NT2/D1 (cell line): ENCODE measurements around the gene SERINC2.

Experiments
- SUZ12 ChIP-seq: IDR thresholded peaks from 2 replicates; pipeline ENCODE4 v1.6.1; 2011; ENCODE audit not compliant: insufficient read length, insufficient read depth; ENCODE audit errors: extremely low read depth
- ZNF274 ChIP-seq: IDR thresholded peaks from 2 replicates; pipeline ENCODE4 v1.6.1; 2011; ENCODE audit warnings: mild to moderate bottlenecking, low read depth, low read length

DNA sequence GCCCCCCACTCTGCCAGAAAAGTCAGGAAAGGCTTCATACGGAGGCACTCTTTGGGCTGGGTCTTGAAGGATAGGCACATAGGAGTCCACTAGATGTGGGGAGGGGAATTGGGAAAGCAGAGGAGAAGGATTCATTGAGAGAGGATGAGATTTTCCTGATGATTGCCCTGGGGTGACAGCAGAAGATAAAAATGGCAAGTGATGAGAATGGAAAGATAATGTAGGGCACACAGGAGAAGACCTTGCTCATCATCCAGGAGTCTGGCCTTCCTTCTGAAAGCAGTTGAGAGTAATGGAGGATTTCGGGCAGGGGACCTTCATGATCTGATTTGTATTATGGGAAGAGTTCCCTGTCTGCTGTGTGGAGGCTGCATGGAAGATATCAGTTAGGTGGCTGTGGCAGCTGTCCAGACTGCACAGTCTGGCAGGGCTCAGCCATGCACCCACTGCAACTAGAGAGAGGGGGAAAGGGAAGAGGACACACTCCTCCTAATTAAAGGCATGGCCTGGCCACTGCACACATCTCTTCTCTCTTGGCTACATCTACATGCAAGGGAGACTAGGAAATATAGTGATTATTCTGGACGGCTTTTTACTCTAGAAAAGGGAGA lies 30.5 kb upstream of the SERINC2 start:
- no peak for TF ChIP-seq ZNF274
- TF ChIP-seq SUZ12, result no peak
